ENCODE results near the gene PKD2. TPM values are rescaled to one million over a fixed set of nuclear protein-coding genes. Genes with fewer than 3 reads are reported as not detected.

The PKD2 gene
- total RNA-seq, 4 donors from 2014 or later, result 10.8 to 36.7 (median 18.2) TPM

- H3K4me3 ChIP-seq, result no peak overlapping the region
Observed at GRCh38 chr4:87967193-87967592, 40.2 kb upstream of the PKD2 start.

GRCh38 chr4:87970121-87970520 is 37.3 kb upstream of the PKD2 start:
- no peak for TF ChIP-seq POLR2AphosphoS5 (IDR thresholded peaks at IDR 0.05)
- no peak for TF ChIP-seq CTCF (IDR thresholded peaks at IDR 0.05)
- no peak for TF ChIP-seq POLR2A (IDR thresholded peaks at IDR 0.05)
- no peak for TF ChIP-seq EP300 (IDR thresholded peaks at IDR 0.05)
- 77% methylated on average over 2 of the region's 2 CpGs for WGBS
- DNase-seq (ENCODE audit: low spot score in 2 of 2), result no peak

More at GRCh38 chr4:87967193-87967592, 40.2 kb upstream of the PKD2 start:
- Histone ChIP-seq H3K27ac (no peak overlapping the region), H3K36me3 (no peaks in the 10 kb centered on the region), H3K27me3 (peaks cover 12% of the 10 kb centered on the region), H3K9me3 (no peaks in the 10 kb centered on the region), H3K4me1 (no peaks in the 10 kb centered on the region)
- WGBS, result 55% methylated on average over 8 of the region's 8 CpGs
- no peak for DNase-seq (ENCODE audit: low spot score in 2 of 2)
- TF ChIP-seq POLR2A (IDR thresholded peaks at IDR 0.05) (no peak), EP300 (IDR thresholded peaks at IDR 0.05) (no peak), CTCF (IDR thresholded peaks at IDR 0.05) (no peak), POLR2AphosphoS5 (IDR thresholded peaks at IDR 0.05) (no peak)

GRCh38 chr4:87971866-87972265 is 35.6 kb upstream of the PKD2 start:
- 71% methylated on average over 1 of the region's 1 CpG for WGBS
- TF ChIP-seq POLR2AphosphoS5 (IDR thresholded peaks at IDR 0.05), result no peak
- TF ChIP-seq POLR2A (IDR thresholded peaks at IDR 0.05), result no peak
- no peak for TF ChIP-seq CTCF (IDR thresholded peaks at IDR 0.05)
- no peak for TF ChIP-seq EP300 (IDR thresholded peaks at IDR 0.05)
- Histone ChIP-seq H3K36me3 (no peaks in the 10 kb centered on the region), H3K4me1 (no peaks in the 10 kb centered on the region), H3K4me3 (no peak overlapping the region), H3K27ac (no peak overlapping the region), H3K27me3 (peaks cover 11% of the 10 kb centered on the region), H3K9me3 (no peaks in the 10 kb centered on the region)
- no peak for DNase-seq (ENCODE audit: low spot score in 2 of 2)

More at GRCh38 chr4:87970121-87970520, 37.3 kb upstream of the PKD2 start:
- no peaks in the 10 kb centered on the region for H3K4me1 ChIP-seq
- H3K9me3 ChIP-seq, result no peaks in the 10 kb centered on the region
- no peak overlapping the region for H3K27ac ChIP-seq
- H3K36me3 ChIP-seq, result no peaks in the 10 kb centered on the region
- no peak overlapping the region for H3K4me3 ChIP-seq
- H3K27me3 ChIP-seq, result peaks cover 12% of the 10 kb centered on the region

- Histone ChIP-seq H3K36me3 (no peaks in the 10 kb centered on the region), H3K4me3 (no peak overlapping the region), H3K27ac (no peak overlapping the region), H3K4me1 (no peaks in the 10 kb centered on the region), H3K9me3 (no peaks in the 10 kb centered on the region), H3K27me3 (peaks cover 8% of the 10 kb centered on the region)
- TF ChIP-seq CTCF (IDR thresholded peaks at IDR 0.05) (peak; percentile 48 to 78), EP300 (IDR thresholded peaks at IDR 0.05) (no peak)
- no peak for DNase-seq (ENCODE audit: low spot score in 2 of 2)
- WGBS, result 31% methylated on average over 14 of the region's 14 CpGs
Observed at GRCh38 chr4:87973283-87974169, 33.9 kb upstream of the PKD2 start.

GRCh38 chr4:87974856-87975462 is 32.5 kb upstream of the PKD2 start:
- Histone ChIP-seq H3K4me3 (no peak overlapping the region), H3K27ac (no peak overlapping the region), H3K9me3 (no peaks in the 10 kb centered on the region), H3K36me3 (no peaks in the 10 kb centered on the region), H3K4me1 (no peaks in the 10 kb centered on the region), H3K27me3 (peaks cover 6% of the 10 kb centered on the region)
- no peak for DNase-seq (ENCODE audit: low spot score in 2 of 2)
- TF ChIP-seq POLR2A (IDR thresholded peaks at IDR 0.05) (no peak), EP300 (IDR thresholded peaks at IDR 0.05) (no peak), POLR2AphosphoS5 (IDR thresholded peaks at IDR 0.05) (no peak), CTCF (IDR thresholded peaks at IDR 0.05) (no peak)
- 69% methylated on average over 6 of the region's 6 CpGs for WGBS
